Memory B cell (primary cell): ENCODE data around the gene TOM1.
A peak's percentile ranks its signal among the peaks of the same experiment; 100 is the strongest.

Experiments used
- ATAC-seq: fragments of 150-1000 bp; cut with Tn5 transposase; 2 replicates; pipeline ENCODE4 v1.10.0; 2021; ENCODE audit warnings: low read depth, mild to moderate bottlenecking, moderate library complexity
- DNase-seq, 2 donors: peaks; one replicate each; pipeline ENCODE4 v3.0.0; 2022; ENCODE audit warnings: low spot score in 2 of 2
- H3K27ac Mint-ChIP-seq: one replicate; pipeline ENCODE4 v1.8.0; 2022; ENCODE audit warnings: mild to moderate bottlenecking, moderate library complexity, mixed read lengths
- H3K27me3 Mint-ChIP-seq: one replicate; pipeline ENCODE4 v1.8.0; 2022; ENCODE audit warnings: mixed read lengths
- H3K36me3 Mint-ChIP-seq: one replicate; pipeline ENCODE4 v1.8.0; 2022; ENCODE audit warnings: mild to moderate bottlenecking, mixed read lengths
- H3K4me1 Mint-ChIP-seq: one replicate; pipeline ENCODE4 v1.8.0; 2022; ENCODE audit warnings: mixed read lengths
- H3K4me3 Mint-ChIP-seq: one replicate; pipeline ENCODE4 v1.8.0; 2022; ENCODE audit warnings: mild to moderate bottlenecking, moderate library complexity, mixed read lengths
- H3K9me3 Mint-ChIP-seq: one replicate; pipeline ENCODE4 v1.8.0; 2022; ENCODE audit warnings: mixed read lengths

Gene TOM1

DNA sequence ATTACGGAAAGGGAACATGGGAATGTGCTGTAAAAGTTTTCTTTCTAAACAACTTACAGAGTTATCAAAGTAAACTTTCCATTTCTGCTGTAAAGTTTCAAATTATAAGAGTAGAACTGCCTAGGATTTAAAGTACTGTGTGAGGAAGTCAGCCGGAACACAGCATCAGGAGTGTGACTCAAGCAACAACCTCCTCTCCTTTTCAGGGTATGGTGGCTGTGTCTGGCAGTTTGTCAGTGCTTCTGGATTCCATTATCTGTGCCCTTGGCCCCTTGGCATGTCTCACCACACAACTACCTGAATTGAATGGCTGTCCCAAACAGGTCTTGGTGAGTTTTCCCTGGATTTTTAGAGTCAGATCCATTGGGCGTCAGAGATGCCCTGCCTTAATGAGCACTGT lies 6.9 kb upstream of the TOM1 start:
- Mint-ChIP-seq H3K27me3 (no peaks in the 10 kb centered on the region), H3K9me3 (no peaks in the 10 kb centered on the region), H3K4me3 (no peak overlapping the region), H3K36me3 (peaks cover 20% of the 10 kb centered on the region), H3K4me1 (no peaks in the 10 kb centered on the region), H3K27ac (no peak overlapping the region)
- ATAC-seq, result no peak
- DNase-seq, result no peak

DNA sequence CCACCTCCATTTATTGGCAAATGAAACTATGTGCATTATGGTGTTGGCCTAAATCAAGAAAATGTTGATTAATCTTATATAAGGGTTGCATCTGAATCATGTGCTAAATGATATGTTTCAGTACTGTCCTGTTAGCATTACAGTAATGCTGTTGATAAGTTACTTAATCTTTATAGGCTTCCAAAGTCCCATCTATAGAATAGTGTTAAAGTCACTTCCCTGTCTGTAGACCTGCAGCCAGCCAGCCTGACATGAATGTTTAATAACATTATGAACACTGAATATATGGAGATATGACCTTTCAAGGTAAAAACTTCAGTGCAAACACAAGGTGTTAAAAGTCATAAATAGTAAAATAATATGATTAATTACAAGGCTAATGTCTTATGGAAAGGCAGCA lies 3.6 kb upstream of the TOM1 start:
- peaks cover 15% of the 10 kb centered on the region for H3K36me3 Mint-ChIP-seq
- H3K9me3 Mint-ChIP-seq, result no peaks in the 10 kb centered on the region
- no peak for ATAC-seq
- H3K27ac Mint-ChIP-seq, result no peak overlapping the region
- no peak overlapping the region for H3K4me3 Mint-ChIP-seq
- peaks cover 5% of the 10 kb centered on the region for H3K4me1 Mint-ChIP-seq
- DNase-seq, result no peak
- H3K27me3 Mint-ChIP-seq, result no peaks in the 10 kb centered on the region

DNA sequence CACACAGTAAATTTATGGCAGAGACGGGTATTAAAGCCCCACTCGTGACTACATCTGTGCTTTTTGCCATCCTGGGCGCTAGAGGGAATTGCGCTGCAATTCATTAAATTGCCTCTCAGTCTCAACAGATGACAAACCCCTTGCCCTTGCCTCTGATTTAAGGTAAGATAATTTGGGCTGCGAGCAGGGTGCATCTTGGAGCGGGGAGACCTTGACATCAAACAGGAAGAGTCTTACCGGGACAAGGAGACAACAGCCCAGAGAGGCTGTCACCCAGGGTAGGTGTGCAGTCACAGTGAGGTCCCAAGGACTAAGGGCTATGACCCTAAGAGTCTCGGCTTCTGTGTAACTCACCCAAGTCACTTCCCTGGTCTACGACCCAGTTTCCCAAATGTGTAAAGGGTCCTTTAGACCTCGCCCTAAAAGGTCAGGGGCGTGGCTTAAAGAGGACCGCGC lies 449 bp upstream of the TOM1 start:
- peaks cover 2% of the 10 kb centered on the region for H3K36me3 Mint-ChIP-seq
- H3K9me3 Mint-ChIP-seq, result no peaks in the 10 kb centered on the region
- no peaks in the 10 kb centered on the region for H3K27me3 Mint-ChIP-seq
- peak overlapping the region; percentile 96 for H3K27ac Mint-ChIP-seq
- peak overlapping the region; percentile 98 for H3K4me3 Mint-ChIP-seq
- no peak for DNase-seq
- H3K4me1 Mint-ChIP-seq, result peaks cover 15% of the 10 kb centered on the region
- peak; percentile 20 for ATAC-seq

DNA sequence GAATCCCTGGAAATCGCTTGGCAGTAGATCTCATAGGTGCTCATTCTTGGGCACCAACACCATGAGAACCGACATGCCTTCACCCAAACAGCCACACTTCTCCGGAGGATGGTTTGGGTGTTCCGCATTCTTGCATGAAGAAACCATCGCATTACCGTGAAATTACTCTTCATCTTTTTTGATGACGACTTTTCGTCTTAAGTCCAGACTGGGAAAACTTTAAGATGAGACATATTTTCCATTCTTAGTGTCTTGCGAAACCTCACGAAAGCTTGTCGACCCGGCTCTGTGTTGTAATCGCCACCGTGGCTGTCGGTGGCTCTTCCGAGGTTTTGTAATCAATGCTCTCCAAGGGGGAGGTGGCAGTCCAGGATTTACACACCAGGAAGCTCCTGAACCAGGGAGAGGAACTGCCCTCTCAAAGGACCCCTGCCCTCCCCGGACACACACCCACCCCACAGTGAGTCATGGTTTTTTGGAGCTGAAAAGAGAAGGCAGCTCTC lies 1.7 kb downstream of the TOM1 start:
- Mint-ChIP-seq H3K9me3 (no peaks in the 10 kb centered on the region), H3K27ac (peak overlapping the region; percentile 45), H3K27me3 (no peaks in the 10 kb centered on the region), H3K36me3 (peaks cover 3% of the 10 kb centered on the region), H3K4me3 (peak overlapping the region; percentile 58), H3K4me1 (peaks cover 23% of the 10 kb centered on the region)
- ATAC-seq (no peak), DNase-seq (no peak)

DNA sequence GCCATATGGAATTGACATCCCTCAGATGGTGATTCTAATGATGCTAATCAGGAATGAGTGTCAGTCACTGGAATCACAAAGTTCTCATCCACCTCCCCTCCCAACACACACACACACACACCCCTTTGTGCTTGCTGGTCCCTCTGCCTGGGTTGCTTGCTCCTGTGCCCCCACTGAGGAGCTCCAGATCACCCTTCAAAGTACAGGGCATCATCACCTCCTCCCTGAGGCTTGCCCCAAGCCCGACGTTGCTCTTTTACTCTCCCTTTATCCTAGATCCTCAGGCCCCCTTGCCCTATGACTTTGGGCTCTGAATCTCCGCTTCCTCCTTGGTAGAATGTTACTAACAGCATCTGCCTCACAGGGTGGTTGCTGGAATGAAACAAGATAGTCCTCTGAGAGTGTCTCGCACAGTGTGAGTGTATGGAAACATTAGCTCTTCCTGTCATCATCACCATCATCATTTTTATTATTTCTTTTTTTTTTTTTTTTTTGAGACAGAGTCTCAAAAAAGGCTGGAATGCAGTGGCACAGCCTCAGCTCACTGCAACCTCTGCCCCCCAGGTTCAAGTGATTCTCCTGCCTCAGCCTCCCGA lies 3.4 kb downstream of the TOM1 start:
- no peaks in the 10 kb centered on the region for H3K9me3 Mint-ChIP-seq
- H3K36me3 Mint-ChIP-seq, result peaks cover 3% of the 10 kb centered on the region
- ATAC-seq (no peak), DNase-seq (no peak)
- H3K27ac Mint-ChIP-seq, result no peak overlapping the region
- no peak overlapping the region for H3K4me3 Mint-ChIP-seq
- no peaks in the 10 kb centered on the region for H3K27me3 Mint-ChIP-seq
- H3K4me1 Mint-ChIP-seq, result peaks cover 34% of the 10 kb centered on the region

DNA sequence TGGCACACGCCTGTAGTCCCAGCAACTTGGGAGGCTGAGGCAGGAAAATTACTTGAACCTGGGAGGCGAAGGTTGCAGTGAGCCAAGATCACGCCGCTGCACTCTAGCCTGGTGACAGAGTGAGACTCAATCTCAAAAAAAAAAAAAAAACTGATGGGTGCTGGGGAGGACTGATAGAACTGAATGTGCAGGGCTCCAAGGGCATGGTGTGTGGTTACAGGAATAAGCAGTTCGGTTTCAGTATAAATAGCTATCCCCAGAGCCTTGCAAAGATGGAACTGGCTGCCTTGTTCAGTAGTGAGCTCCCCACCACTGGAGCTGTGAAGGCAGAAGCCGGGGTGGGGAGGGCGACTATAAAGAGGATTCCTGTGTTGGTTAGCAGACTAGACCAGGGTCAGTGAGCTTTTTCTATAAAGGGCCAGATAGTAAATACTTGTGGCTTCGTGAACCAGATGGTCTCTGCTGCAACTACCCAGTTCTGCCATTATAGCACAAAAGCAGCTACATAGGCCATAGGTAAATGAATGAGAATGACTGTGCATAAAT lies 5.9 kb downstream of the TOM1 start:
- no peak for ATAC-seq
- DNase-seq, result no peak
- H3K36me3 Mint-ChIP-seq, result peaks cover 3% of the 10 kb centered on the region
- no peaks in the 10 kb centered on the region for H3K9me3 Mint-ChIP-seq
- no peak overlapping the region for H3K4me3 Mint-ChIP-seq
- H3K4me1 Mint-ChIP-seq, result peaks cover 47% of the 10 kb centered on the region
- H3K27me3 Mint-ChIP-seq, result no peaks in the 10 kb centered on the region
- H3K27ac Mint-ChIP-seq, result no peak overlapping the region

DNA sequence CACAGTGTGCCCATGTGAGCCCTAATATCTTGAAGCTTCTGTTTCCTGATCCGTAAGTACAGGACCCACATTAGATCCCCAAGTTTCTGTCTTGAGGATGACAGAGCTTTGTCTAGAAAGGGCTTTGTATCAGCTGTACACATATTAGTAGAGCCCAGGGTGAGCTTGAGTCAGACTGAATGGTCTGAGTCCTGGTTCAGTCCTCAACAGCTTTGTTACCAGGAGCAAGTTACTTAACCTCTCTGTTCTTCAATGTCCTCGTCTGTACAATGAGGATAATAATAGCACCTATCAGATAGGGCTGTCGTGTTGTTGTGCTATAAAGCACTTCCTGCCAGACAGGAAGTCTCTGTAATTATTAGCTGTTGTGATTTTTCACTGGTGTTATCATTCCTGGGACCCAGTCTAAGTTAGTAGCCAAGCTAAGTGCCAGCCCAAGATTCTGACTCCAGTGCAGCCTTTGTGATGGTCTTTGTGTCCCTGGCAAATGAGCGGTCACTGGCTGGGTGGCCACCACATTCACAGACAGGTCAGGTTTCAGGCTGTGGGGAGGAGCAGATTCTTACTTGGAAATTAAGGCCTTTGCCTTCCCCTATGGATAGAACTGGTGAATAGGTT lies 6.8 kb downstream of the TOM1 start:
- DNase-seq, result no peak

DNA sequence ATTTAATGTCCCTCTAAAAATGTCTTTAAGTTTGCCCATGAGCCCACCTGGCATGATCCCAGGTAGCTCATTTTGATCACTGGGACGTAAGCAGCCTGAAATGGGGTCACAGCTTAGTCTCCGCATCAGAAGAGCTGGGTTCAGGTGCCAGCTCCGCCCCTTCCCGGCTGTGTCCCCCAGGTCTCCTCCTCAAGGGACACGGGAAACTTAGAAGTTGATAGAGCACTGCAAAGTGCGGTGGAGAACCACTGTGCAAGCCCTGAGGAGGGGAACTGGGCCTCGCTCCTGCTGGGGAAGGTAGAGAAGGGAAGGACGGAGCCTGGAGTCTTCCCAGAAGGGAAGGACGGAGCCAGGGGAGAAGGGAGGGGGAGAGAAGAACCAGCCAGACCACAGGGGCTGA lies 7.7 kb downstream of the TOM1 start:
- no peaks in the 10 kb centered on the region for H3K9me3 Mint-ChIP-seq
- no peak overlapping the region for H3K27ac Mint-ChIP-seq
- H3K4me1 Mint-ChIP-seq, result peaks cover 52% of the 10 kb centered on the region
- H3K27me3 Mint-ChIP-seq, result no peaks in the 10 kb centered on the region
- no peak overlapping the region for H3K4me3 Mint-ChIP-seq
- ATAC-seq, result no peak
- no peak for DNase-seq
- peaks cover 5% of the 10 kb centered on the region for H3K36me3 Mint-ChIP-seq

More for the DNA sequence above, 6.8 kb downstream of the TOM1 start:
- Mint-ChIP-seq H3K27me3 (no peaks in the 10 kb centered on the region), H3K4me1 (peaks cover 51% of the 10 kb centered on the region), H3K9me3 (no peaks in the 10 kb centered on the region), H3K27ac (no peak overlapping the region), H3K4me3 (peak overlapping the region; percentile 53), H3K36me3 (peaks cover 3% of the 10 kb centered on the region)
- ATAC-seq, result no peak

DNA sequence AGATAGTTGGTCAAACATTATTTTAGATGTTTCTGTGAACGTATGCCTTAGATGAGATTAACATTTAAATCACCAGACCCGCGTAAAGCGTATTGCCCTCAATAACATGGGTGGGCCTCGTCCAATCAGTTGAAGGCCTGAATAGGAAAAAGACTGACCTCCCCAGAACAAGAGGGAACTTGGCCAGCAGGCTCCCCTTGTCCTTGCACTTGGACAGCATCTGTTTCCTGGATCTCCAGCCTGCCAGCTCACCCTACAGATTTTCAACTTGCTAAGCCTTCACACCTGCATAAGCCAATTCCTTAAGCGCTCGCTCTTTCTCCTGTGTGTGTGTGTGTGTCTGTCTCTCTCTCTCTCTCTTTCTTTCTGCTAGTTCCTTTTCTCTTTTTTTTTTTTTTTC lies 8.2 kb downstream of the TOM1 start:
- ATAC-seq, result no peak
- H3K9me3 Mint-ChIP-seq, result no peaks in the 10 kb centered on the region
- DNase-seq, result no peak

DNA sequence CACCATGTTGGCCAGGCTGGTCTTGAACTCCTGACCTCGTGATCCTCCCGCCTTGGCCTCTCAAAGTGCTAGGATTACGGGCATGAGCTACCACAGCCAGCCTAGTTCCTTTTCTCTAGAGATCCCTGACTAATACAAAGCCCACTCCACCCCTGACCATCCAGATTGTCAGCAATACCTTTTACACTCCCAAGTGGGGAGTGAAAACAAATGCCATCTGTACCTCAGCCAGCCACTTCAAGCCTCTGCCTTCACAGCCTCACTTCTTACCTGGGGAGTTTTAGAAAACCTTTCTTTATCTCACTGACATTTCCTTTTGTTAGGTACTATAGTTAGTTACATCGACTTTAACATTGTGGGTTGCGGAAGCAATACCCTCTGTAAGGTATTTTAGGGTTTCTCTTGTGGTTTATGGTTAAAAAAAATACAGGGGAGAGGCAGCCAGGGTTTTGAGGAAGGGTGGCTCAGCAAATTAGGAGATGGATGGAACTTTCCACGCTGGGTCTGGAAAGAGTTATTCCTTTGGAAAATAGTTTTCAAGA lies 8.9 kb downstream of the TOM1 start:
- peak overlapping the region; percentile 4 for H3K4me3 Mint-ChIP-seq
- H3K27ac Mint-ChIP-seq, result peak overlapping the region; percentile 81
- H3K9me3 Mint-ChIP-seq, result no peaks in the 10 kb centered on the region
- peaks cover 5% of the 10 kb centered on the region for H3K36me3 Mint-ChIP-seq
- ATAC-seq, result peak; percentile 51
- no peaks in the 10 kb centered on the region for H3K27me3 Mint-ChIP-seq
- no peak for DNase-seq
- peaks cover 52% of the 10 kb centered on the region for H3K4me1 Mint-ChIP-seq

More for the DNA sequence above, 8.2 kb downstream of the TOM1 start:
- Mint-ChIP-seq H3K4me1 (peaks cover 56% of the 10 kb centered on the region), H3K27me3 (no peaks in the 10 kb centered on the region), H3K27ac (no peak overlapping the region), H3K36me3 (peaks cover 5% of the 10 kb centered on the region), H3K4me3 (no peak overlapping the region)

DNA sequence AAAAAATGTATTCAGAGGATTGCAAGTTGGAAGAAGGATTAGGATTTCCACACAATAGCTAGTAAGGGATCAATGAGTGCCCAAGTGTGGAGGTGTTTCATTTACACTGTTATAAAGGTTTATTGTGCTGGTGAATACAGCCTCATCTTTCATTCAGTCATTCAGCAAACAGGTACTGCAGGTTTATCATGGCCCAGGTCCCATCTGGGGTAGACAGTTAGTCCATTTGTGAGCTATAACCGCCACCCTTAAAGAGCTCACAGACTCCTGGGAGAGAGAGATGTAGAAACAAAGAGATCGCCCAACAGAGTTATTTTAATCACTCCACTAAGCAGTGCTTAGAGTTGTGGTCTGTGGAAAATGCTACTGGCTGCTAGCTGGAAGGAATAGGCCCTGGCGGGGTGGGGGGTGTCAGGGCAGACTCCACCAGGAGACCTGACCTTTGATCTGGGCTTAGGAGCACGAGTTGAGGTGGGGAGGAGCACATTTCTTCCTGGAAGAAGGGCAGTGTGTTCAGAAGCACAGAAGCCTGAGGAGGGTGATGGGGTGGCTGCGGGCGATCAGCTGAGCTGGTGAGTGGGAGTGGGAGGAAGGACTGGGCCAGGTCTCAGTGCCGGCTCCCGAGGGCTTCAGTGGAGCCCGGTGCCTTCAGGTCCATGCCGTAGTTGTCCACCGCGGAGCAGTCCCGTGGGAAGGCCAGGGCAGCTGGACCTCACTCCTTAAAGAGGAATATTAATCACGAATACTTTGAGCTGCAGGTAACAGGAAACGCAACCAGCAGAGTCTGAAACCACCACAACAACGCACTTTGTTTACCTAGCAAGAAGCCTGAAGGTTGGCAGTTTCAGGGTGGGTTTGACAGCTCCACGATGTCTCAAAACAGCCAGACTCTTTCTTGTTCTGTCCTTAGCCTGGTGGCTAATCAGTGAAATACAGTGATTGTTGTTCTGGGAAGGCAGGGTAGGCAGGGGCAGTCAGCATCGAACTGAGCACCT lies 11.2 kb downstream of the TOM1 start:
- Mint-ChIP-seq H3K9me3 (no peaks in the 10 kb centered on the region), H3K4me1 (peaks cover 57% of the 10 kb centered on the region), H3K27me3 (no peaks in the 10 kb centered on the region), H3K4me3 (peak overlapping the region; percentile 33), H3K27ac (peak overlapping the region; percentile 32), H3K36me3 (peaks cover 4% of the 10 kb centered on the region)
- ATAC-seq (peak; percentile 28), DNase-seq (no peak)

DNA sequence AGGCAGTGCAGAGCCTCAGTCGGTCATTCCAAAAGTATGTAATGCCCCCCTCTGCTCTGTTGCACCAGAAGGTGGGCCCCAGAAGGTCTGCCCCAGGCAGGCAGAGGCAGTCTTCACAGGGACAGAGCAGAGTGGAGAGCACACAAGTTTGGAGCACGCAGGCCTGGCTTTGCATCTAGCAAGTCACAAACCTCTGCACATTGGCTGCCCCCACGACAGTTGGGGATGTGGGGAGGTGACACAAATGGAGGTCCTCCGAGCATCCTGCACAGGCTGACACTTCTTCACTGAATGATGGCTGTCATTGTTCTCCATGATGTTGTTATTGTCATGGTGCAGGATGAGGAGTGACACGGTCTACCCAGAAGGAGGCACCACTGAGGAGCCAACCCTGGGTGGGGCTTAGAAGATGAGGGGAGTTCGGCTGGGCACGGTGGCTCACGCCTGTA lies 11.9 kb downstream of the TOM1 start:
- Mint-ChIP-seq H3K9me3 (no peaks in the 10 kb centered on the region), H3K36me3 (peaks cover 4% of the 10 kb centered on the region), H3K27me3 (no peaks in the 10 kb centered on the region), H3K4me1 (peaks cover 51% of the 10 kb centered on the region), H3K4me3 (no peak overlapping the region), H3K27ac (peak overlapping the region; percentile 32)
- no peak for ATAC-seq
- no peak for DNase-seq

DNA sequence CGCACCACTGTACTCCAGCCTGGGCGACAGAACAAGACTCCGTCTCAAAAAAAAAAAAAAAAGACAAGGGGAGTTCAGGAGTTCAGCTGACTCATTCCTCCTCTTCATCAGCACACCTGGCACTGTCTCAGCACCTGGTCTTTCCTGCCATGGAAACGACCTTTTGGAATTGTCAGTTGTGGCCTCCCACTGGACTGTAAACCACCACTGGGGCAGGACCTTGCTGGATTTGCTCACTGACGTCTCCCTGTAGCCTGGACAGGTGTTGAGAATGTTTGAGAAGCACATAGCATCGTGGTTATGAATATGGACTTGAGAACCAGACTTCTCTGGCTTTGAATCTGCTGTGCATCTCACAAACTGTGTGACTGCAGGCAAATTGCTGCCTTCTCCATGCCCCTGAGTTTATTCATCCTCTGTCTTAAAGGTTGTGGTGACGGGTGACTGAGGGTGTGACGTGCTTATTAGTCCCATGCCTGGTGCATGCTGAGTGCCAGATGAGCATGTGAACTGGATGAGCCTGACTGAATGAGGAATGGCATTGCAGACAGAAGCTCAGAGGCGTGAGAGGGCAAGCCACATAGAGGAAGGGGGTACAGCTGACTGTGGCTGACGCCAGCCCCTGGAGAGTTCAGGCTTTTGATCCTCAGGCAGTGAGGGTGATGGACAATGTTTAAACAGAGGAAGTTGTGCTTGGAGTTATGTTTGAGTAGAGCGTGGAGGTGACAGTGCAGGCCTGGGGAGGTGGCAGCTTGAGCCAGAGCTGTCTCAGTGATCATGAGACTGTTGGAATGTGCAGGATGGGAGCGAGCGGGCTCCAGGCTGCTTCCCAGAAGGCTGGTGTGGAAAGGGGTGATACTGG lies 12.7 kb downstream of the TOM1 start:
- DNase-seq (no peak), ATAC-seq (no peak)
- H3K9me3 Mint-ChIP-seq, result no peaks in the 10 kb centered on the region
- H3K27ac Mint-ChIP-seq, result peak overlapping the region; percentile 2
- H3K4me1 Mint-ChIP-seq, result peaks cover 45% of the 10 kb centered on the region
- no peak overlapping the region for H3K4me3 Mint-ChIP-seq
- H3K36me3 Mint-ChIP-seq, result peaks cover 4% of the 10 kb centered on the region
- no peaks in the 10 kb centered on the region for H3K27me3 Mint-ChIP-seq
